A673 (cell line): ENCODE data around the gene EVA1C. TPM values are rescaled to one million over a fixed set of nuclear protein-coding genes. Genes with fewer than 3 reads are reported as not detected.

Source experiments
- BruUV-seq: library from RNA; stranded (reverse); fragments of 400-500 nt; replicated peaks from 2 replicates; lab custom pipeline; 2021; lab: Mats Ljungman, UMichigan
- CTCF ChIA-PET: fragments of 300-600 bp; sonication (Branson Sonifier 250); formaldehyde crosslinking; loops from one replicate; lab custom pipeline; 2022; ENCODE audit warnings: antibody characterized with exemption; lab: Charles Lee
- POLR2A ChIA-PET: fragments of 300-600 bp; sonication (Branson Sonifier 250); formaldehyde crosslinking; loops from one replicate; lab custom pipeline; 2022; ENCODE audit warnings: antibody characterized with exemption; ENCODE audit not compliant: low non-redundant PET; lab: Charles Lee
- DNase-seq: peaks from one replicate; pipeline ENCODE4 v3.0.0-alpha.2; 2015; ENCODE audit warnings: low spot score
- H3K27ac ChIP-seq: fragments of 200-600 bp; sonication (generic); 2 replicates; pipeline ENCODE4 v1.5.1; 2016; ENCODE audit warnings: mixed run types, low read depth, mild to moderate bottlenecking, mixed read lengths, antibody characterized with exemption, low read length; ENCODE audit not compliant: poor library complexity, severe bottlenecking
- H3K27me3 ChIP-seq: fragments of 200-600 bp; sonication (generic); replicated peaks from 2 replicates; pipeline ENCODE4 v1.6.1; 2017; ENCODE audit warnings: mixed run types, low read depth, mild to moderate bottlenecking, mixed read lengths, antibody characterized with exemption, low read length; ENCODE audit not compliant: insufficient read depth, poor library complexity
- H3K36me3 ChIP-seq: fragments of 200-600 bp; sonication (generic); 2 replicates; pipeline ENCODE4 v1.6.1; 2016; ENCODE audit warnings: mixed run types, mild to moderate bottlenecking, mixed read lengths, antibody characterized with exemption, low read length; ENCODE audit not compliant: insufficient read depth, poor library complexity, severe bottlenecking
- H3K4me1 ChIP-seq: fragments of 200-600 bp; sonication (generic); 2 replicates; pipeline ENCODE4 v1.6.1; 2017; ENCODE audit warnings: mixed run types, mild to moderate bottlenecking, mixed read lengths, antibody characterized with exemption, low read length; ENCODE audit not compliant: insufficient read depth, poor library complexity, severe bottlenecking
- H3K4me3 ChIP-seq: fragments of 200-600 bp; sonication (generic); 2 replicates; pipeline ENCODE4 v1.5.1; 2016; ENCODE audit warnings: low read depth, mixed run types, mild to moderate bottlenecking, mixed read lengths, low read length; ENCODE audit not compliant: poor library complexity, severe bottlenecking
- H3K9me3 ChIP-seq: fragments of 200-600 bp; sonication (generic); 2 replicates; pipeline ENCODE4 v1.6.1; 2016; ENCODE audit warnings: mixed run types, low read depth, mild to moderate bottlenecking, mixed read lengths, antibody characterized with exemption, low read length; ENCODE audit not compliant: poor library complexity, severe bottlenecking
- EZH2 ChIP-seq: fragments of 200-600 bp; sonication (generic); IDR thresholded peaks from 2 replicates; pipeline ENCODE4 v1.6.1; 2017; ENCODE audit warnings: borderline replicate concordance, low read depth, mild to moderate bottlenecking, mixed read lengths, antibody characterized with exemption, low read length; ENCODE audit not compliant: poor library complexity, severe bottlenecking
- intact Hi-C: fragments of 100-400 bp; cut with micrococcal nuclease; formaldehyde crosslinking; loops from one replicate; pipeline ENCODE4 v1.10.0; 2022; ENCODE audit not compliant: unreplicated experiment
- total RNA-seq: library from RNA; stranded (reverse); gene quantifications from 2 replicates; pipeline ENCODE4 v1.2.3, GENCODE V29; 2021
- TF ChIP-seq, protein P1 (sequence below): fragments of 300-800, 200-600 bp; sonication (generic); conservative IDR thresholded peaks from 2 replicates; pipeline ENCODE4 v1.5.1; 2017; ENCODE audit warnings: low read depth, mild to moderate bottlenecking, antibody characterized with exemption, low read length, moderate library complexity, mixed read lengths

Gene EVA1C
- total RNA-seq, 1 experiment from 2014 or later = 7.2 TPM

DNA sequence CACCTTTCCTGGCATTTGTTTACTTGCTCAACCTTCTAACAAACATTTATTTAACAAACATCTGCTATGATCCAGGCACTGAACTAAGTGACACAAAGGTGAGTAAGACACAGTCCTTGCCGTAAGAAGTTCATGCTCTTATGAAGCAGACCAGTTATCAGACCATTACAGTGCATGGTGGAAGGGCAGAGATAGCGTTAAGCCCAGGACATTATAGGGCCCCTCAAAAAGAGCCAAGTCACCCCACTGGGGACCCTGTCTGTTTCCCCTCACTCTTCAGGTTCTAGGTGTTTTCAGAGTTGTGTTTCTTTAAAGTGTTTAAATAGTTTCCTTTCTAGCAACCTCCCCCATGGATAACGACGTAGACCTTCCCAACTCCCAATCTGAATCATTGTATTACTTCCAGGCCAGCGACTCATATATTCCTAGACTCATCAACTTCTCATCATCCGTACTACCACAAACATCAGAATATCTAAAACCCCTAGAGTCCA is 133.5 kb downstream of the EVA1C start:
- Histone ChIP-seq H3K9me3 (no peaks in the 10 kb centered on the region), H3K27ac (no peak overlapping the region), H3K27me3 (no peaks in the 10 kb centered on the region), H3K4me1 (no peaks in the 10 kb centered on the region), H3K36me3 (no peaks in the 10 kb centered on the region), H3K4me3 (no peak overlapping the region)
- CTCF ChIA-PET = no interaction called here
- intact Hi-C loops = no loop called here
- BruUV-seq = no TSS peak
- no peak for DNase-seq
- POLR2A ChIA-PET = no interaction called here
- TF ChIP-seq, protein P1, sequence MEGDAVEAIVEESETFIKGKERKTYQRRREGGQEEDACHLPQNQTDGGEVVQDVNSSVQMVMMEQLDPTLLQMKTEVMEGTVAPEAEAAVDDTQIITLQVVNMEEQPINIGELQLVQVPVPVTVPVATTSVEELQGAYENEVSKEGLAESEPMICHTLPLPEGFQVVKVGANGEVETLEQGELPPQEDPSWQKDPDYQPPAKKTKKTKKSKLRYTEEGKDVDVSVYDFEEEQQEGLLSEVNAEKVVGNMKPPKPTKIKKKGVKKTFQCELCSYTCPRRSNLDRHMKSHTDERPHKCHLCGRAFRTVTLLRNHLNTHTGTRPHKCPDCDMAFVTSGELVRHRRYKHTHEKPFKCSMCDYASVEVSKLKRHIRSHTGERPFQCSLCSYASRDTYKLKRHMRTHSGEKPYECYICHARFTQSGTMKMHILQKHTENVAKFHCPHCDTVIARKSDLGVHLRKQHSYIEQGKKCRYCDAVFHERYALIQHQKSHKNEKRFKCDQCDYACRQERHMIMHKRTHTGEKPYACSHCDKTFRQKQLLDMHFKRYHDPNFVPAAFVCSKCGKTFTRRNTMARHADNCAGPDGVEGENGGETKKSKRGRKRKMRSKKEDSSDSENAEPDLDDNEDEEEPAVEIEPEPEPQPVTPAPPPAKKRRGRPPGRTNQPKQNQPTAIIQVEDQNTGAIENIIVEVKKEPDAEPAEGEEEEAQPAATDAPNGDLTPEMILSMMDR = no peak
- no peak for TF ChIP-seq EZH2

DNA sequence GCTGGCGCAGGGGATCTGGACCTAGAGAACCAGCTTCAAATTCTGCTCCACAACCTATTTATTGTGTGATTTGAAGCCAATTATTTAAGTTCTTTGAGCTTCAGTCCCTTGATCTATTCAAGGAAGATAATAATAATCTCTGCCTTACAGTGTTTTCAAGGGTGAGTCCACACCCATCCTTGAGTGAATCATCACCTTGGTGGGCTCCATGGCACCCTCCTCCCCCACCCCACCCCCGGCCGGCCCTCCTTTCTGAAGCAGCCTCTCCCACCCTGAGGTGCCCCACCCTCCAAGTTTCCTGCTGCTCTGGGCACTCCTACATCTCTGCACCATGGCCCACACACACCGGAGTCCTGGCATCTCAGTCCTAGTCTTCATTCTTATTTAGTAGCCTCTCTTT is 134.5 kb downstream of the EVA1C start:
- intact Hi-C loops = no loop called here
- no TSS peak for BruUV-seq
- CTCF ChIA-PET = no interaction called here

DNA sequence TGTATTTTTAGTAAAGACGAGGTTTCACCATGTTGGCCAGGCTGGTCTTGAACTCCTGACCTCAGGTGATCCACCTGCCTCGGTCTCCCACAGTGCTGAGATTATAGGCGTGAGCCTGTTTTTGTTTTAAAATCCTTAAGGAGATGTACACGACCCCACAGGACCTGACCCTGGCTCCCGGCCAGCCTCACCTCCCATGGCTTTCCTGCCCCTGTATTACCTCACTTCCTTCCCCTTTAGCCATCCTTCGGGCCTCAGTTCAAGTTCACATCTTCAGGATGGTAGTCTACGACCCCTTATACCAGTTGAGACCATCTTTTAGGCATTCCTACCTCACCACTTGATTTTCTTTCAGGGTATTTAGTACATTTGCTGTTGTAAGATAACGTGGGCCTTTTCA is 136.5 kb downstream of the EVA1C start:
- intact Hi-C loops = no loop called here
- Histone ChIP-seq H3K4me1 (no peaks in the 10 kb centered on the region), H3K9me3 (no peaks in the 10 kb centered on the region), H3K36me3 (no peaks in the 10 kb centered on the region), H3K4me3 (no peak overlapping the region), H3K27me3 (no peaks in the 10 kb centered on the region), H3K27ac (no peak overlapping the region)
- TF ChIP-seq EZH2 = no peak
- TF ChIP-seq, protein P1 = no peak
- BruUV-seq = no TSS peak
- ChIA-PET POLR2A (no interaction called here), CTCF (no interaction called here)
- no peak for DNase-seq

More for the DNA sequence above, 134.5 kb downstream of the EVA1C start:
- no peak overlapping the region for H3K27ac ChIP-seq
- no peak for DNase-seq
- no peaks in the 10 kb centered on the region for H3K4me1 ChIP-seq
- H3K36me3 ChIP-seq = no peaks in the 10 kb centered on the region
- POLR2A ChIA-PET = no interaction called here
- H3K27me3 ChIP-seq = no peaks in the 10 kb centered on the region
- no peaks in the 10 kb centered on the region for H3K9me3 ChIP-seq
- no peak overlapping the region for H3K4me3 ChIP-seq
- no peak for TF ChIP-seq EZH2
- TF ChIP-seq, protein P1 = no peak
